Gastroesophageal sphincter (tissue), 3 donors: ENCODE measurements around the gene IKZF3.

Experiments
- EP300 ChIP-seq: sonication (generic); formaldehyde crosslinking; IDR thresholded peaks from one replicate; pipeline ENCODE4 v1.6.1; 2017; ENCODE audit warnings: antibody characterized with exemption, mild to moderate bottlenecking
- POLR2AphosphoS5 ChIP-seq: sonication (generic); formaldehyde crosslinking; IDR thresholded peaks from one replicate; pipeline ENCODE4 v1.6.1; 2017; ENCODE audit warnings: antibody characterized with exemption
- TF ChIP-seq, protein P1 (sequence below), 4 experiments: fragments of 200-600 bp in 2 of 4; fragments of 450-650 bp in 2 of 4; sonication (generic) in 1 of 4; IDR thresholded peaks; one replicate each; pipeline ENCODE4 v1.5.1; 2017 to 2019; ENCODE audit warnings: antibody characterized with exemption in 4 of 4, mild to moderate bottlenecking in 2 of 4, moderate library complexity in 2 of 4

DNA sequence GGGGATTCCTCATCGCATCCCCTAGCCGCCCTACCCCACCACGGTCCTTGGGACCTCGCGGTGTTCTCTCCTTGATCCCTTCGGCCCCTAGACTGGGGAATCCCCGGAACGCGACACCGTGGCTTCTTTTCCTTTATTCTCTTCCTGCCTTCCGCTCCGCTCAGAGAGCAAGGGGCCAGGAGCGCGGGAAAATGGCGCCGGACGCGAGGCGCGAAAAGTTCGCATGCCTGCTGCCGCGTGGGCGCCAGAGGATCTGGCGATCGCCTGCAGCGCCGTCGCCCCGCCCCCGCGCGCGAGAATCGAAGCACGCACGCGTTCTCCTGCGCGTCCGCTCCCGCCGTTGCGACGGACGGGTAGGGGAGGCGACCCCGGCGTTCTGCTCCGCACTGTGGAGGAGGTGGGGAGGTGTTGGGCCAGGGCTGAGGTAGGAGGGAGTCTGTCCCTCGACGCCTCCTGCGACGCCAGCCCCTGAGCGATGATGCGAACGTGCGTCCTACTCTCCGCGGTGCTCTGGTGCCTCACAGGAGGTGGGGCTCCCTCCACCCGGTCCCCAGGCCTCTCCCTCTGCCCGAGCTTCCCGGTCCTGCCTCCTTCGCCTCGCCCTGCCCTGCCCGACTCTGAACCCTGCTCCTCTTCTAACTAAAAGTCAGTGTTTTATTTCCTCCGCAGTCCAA, 3.9 kb upstream of the IKZF3 start, which contains the start of gene ZPBP2:
- TF ChIP-seq, protein P1, sequence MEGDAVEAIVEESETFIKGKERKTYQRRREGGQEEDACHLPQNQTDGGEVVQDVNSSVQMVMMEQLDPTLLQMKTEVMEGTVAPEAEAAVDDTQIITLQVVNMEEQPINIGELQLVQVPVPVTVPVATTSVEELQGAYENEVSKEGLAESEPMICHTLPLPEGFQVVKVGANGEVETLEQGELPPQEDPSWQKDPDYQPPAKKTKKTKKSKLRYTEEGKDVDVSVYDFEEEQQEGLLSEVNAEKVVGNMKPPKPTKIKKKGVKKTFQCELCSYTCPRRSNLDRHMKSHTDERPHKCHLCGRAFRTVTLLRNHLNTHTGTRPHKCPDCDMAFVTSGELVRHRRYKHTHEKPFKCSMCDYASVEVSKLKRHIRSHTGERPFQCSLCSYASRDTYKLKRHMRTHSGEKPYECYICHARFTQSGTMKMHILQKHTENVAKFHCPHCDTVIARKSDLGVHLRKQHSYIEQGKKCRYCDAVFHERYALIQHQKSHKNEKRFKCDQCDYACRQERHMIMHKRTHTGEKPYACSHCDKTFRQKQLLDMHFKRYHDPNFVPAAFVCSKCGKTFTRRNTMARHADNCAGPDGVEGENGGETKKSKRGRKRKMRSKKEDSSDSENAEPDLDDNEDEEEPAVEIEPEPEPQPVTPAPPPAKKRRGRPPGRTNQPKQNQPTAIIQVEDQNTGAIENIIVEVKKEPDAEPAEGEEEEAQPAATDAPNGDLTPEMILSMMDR (IDR thresholded peaks at IDR 0.05): no peak
- TF ChIP-seq EP300: no peak
- no peak for TF ChIP-seq POLR2AphosphoS5
